Measurements from ENCODE around the gene MYL6. TPM values are rescaled to one million over a fixed set of nuclear protein-coding genes. Genes with fewer than 3 reads are reported as not detected.

MYL6 gene
- total and polyA plus RNA-seq, 9 of the 15 experiments (the other 6 are each of a cell fraction or from before 2014, with no cell fraction given), result 557 to 1,664 (median 958) TPM

DNA sequence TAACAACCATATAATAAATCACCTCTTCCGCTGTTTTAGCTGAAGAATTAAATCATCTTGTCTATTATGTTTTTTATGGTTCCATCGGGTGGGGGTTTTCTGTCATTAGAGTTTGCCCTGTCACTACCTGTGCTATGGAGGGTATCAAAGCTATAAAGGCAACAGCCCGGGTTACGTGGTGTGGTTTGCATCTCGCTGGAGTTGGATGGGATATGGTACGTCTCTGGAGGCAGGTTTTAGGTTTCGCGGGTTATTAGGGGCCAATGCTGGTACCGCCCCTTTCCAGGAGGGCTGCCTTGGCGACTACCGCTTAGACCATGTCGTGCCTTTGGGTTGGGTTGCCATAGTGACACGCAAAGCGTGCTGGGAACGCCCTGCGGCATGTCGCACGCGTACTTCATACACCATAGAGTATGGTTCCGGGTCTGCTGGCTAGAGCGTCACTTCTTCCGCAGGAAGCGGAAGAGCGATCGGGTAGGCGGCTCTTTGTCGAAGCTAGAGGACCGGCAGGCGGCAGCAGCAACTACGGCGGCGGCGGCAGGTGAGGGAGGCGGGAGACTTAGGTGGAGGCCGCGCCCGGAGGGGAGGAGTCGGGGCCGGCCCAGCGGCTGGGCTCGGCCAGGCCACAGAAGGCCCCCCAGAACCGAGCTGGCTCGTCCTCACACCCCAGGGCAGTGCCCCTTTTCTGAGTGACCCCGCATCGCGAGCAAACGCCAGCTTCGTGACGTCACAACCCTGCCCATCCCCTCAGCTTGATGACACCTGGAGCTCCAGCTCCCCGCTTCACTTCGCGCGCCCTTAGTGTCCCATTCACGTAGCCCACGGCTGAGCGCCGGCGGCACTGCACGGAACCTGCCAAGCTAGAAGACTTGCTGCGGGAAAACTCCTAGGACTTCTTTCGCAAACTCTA is 40.1 kb upstream of the MYL6 start, which contains the start of gene ZC3H10:
Gene ZC3H10 (plus strand): TSS at position 489 of the 910 bp plus-strand sequence. CDS start 2,297 bp downstream, outside the sequence.
- H3K79me2 ChIP-seq (ENCODE audit: control insufficient read depth, insufficient read depth, low read length), result peaks cover 28% of the 10 kb centered on the region
- peaks cover 6% of the 10 kb centered on the region for H3K9me3 ChIP-seq (replicated peaks; ENCODE audit: control insufficient read depth, insufficient read depth, low read depth, low read length)
- no peaks in the 10 kb centered on the region for H3K27me3 ChIP-seq (ENCODE audit: control insufficient read depth in 2 of 2, insufficient read depth in 2 of 2, low read length in 2 of 2)
- H3K36me3 ChIP-seq (ENCODE audit: control insufficient read depth, insufficient read depth, low read length), result peaks cover 40% of the 10 kb centered on the region
- intact Hi-C loops (cut with micrococcal nuclease), result loop anchor here (1.0 to 5.0 kb wide), 5 partner anchors 33 to 519 kb away; partner anchors contain the start of genes ANKRD52, CS and MYL6
- ChIA-PET POLR2A (interaction anchor here (0.6 to 5.3 kb wide), 37 partner anchors 10 to 1833 kb away, joined by 3 to 125 read pairs (median 4); partner anchors contain the start of genes COQ10A, ESYT1, ITGA7 and MYL6), CTCF (ENCODE audit: low intra/inter-chr PET ratio) (interaction anchor here (0.6 to 3.8 kb wide), 7 partner anchors 70 to 188 kb away, joined by 3 to 36 read pairs (median 6); partner anchors contain the start of genes ANKRD52, NABP2 and SMARCC2)
- in situ Hi-C loops (cut with MboI), result no loop called here
- peak within 1 kb of the TSS; percentile 97 for H3K27ac ChIP-seq (ENCODE audit: extremely low read depth, low read depth, low read length)
- no TSS peak for BruUV-seq (replicated peaks)
- peaks cover 16 to 17% of the 10 kb centered on the region in 2 experiments for H3K4me1 ChIP-seq (replicated peaks in 1 of 2; ENCODE audit: control insufficient read depth in 2 of 2, insufficient read depth in 2 of 2, low read length in 2 of 2)
- H3K4me3 ChIP-seq, result peak within 1 kb of the TSS; percentile 59
- ATAC-seq (peak; percentile 88), FAIRE-seq (peak; percentile 99), DNase-seq (ENCODE audit: extremely low read depth in 1 of 4, low spot score in 3 of 4) (peak; percentile 87 to 100 (median 90))
- no peaks in the 10 kb centered on the region for H4K20me1 ChIP-seq (replicated peaks; ENCODE audit: control insufficient read depth, insufficient read depth, low read length)
- peak within 1 kb of the TSS; percentile 82 for H2AFZ ChIP-seq (ENCODE audit: low read depth, low read length)
- H3K9ac ChIP-seq (ENCODE audit: insufficient read depth in 1 of 2, low read depth in 2 of 2, low read length in 2 of 2), result peak within 1 kb of the TSS; percentile 93 to 97
- under 1% methylated on average over 59 of the region's 61 CpGs for WGBS (ENCODE audit: insufficient coverage, low coverage, missing lambda C conversion rate)
- peak within 1 kb of the TSS; percentile 95 for H3K4me2 ChIP-seq (ENCODE audit: insufficient read depth, low read length)
- no peaks in the 10 kb centered on the region for H3K9me1 ChIP-seq (ENCODE audit: control insufficient read depth, insufficient read depth, low read length)
- TF ChIP-seq ZNF699 (CRISPR knock-in tag; IDR thresholded peaks at IDR 0.05; ENCODE audit: insufficient replicate concordance) (no peak), FOXA1 (IDR thresholded peaks at IDR 0.05; ENCODE audit: borderline replicate concordance) (no peak), ELF1 (tag; IDR thresholded peaks at IDR 0.05) (peak; percentile 99), NFE2L1 (tag; IDR thresholded peaks at IDR 0.05; ENCODE audit: borderline replicate concordance, low read depth) (no peak), ZNF584 (CRISPR knock-in tag; IDR thresholded peaks at IDR 0.05; ENCODE audit: low read depth) (no peak), HBP1 (CRISPR knock-in tag; IDR thresholded peaks at IDR 0.05) (peak; percentile 98), SAFB (IDR thresholded peaks at IDR 0.05; ENCODE audit: borderline replicate concordance, low read depth, low read length) (0 out of 2 replicates have a peak, but pooled peaks have one; percentile 32), IRF2 (CRISPR knock-in tag; IDR thresholded peaks at IDR 0.05) (no peak), THRB (CRISPR knock-in tag; conservative IDR thresholded peaks at IDR 0.05) (peak; percentile 99), TBL1XR1 (IDR thresholded peaks at IDR 0.05; ENCODE audit: low read length in 2 of 2) (peak; percentile 72 to 78; a peak in 2 of 4 replicates)
- TF ChIP-seq, protein P1, sequence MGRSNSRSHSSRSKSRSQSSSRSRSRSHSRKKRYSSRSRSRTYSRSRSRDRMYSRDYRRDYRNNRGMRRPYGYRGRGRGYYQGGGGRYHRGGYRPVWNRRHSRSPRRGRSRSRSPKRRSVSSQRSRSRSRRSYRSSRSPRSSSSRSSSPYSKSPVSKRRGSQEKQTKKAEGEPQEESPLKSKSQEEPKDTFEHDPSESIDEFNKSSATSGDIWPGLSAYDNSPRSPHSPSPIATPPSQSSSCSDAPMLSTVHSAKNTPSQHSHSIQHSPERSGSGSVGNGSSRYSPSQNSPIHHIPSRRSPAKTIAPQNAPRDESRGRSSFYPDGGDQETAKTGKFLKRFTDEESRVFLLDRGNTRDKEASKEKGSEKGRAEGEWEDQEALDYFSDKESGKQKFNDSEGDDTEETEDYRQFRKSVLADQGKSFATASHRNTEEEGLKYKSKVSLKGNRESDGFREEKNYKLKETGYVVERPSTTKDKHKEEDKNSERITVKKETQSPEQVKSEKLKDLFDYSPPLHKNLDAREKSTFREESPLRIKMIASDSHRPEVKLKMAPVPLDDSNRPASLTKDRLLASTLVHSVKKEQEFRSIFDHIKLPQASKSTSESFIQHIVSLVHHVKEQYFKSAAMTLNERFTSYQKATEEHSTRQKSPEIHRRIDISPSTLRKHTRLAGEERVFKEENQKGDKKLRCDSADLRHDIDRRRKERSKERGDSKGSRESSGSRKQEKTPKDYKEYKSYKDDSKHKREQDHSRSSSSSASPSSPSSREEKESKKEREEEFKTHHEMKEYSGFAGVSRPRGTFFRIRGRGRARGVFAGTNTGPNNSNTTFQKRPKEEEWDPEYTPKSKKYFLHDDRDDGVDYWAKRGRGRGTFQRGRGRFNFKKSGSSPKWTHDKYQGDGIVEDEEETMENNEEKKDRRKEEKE (IDR thresholded peaks at IDR 0.05; ENCODE audit: borderline replicate concordance in 1 of 2, control insufficient read depth in 1 of 2, low read depth in 2 of 2, low read length in 1 of 2), result peak; percentile 80 to 92; a peak in 2 of 4 replicates

Measured in K562 (cell line).